IPS-18c (cell line): ENCODE data around the gene PLPP6.

ENCODE experiments used
- H3K4me3 ChIP-seq: 2 replicates; pipeline ENCODE4 v1.7.0; 2013; ENCODE audit warnings: low read depth, mild to moderate bottlenecking, low read length, moderate library complexity; ENCODE audit not compliant: insufficient read depth
- H3K9me3 ChIP-seq: one replicate; pipeline ENCODE4 v1.6.1; 2013; ENCODE audit warnings: mild to moderate bottlenecking, low read length, moderate library complexity; ENCODE audit not compliant: control insufficient read depth, insufficient read depth

The PLPP6 gene

DNA sequence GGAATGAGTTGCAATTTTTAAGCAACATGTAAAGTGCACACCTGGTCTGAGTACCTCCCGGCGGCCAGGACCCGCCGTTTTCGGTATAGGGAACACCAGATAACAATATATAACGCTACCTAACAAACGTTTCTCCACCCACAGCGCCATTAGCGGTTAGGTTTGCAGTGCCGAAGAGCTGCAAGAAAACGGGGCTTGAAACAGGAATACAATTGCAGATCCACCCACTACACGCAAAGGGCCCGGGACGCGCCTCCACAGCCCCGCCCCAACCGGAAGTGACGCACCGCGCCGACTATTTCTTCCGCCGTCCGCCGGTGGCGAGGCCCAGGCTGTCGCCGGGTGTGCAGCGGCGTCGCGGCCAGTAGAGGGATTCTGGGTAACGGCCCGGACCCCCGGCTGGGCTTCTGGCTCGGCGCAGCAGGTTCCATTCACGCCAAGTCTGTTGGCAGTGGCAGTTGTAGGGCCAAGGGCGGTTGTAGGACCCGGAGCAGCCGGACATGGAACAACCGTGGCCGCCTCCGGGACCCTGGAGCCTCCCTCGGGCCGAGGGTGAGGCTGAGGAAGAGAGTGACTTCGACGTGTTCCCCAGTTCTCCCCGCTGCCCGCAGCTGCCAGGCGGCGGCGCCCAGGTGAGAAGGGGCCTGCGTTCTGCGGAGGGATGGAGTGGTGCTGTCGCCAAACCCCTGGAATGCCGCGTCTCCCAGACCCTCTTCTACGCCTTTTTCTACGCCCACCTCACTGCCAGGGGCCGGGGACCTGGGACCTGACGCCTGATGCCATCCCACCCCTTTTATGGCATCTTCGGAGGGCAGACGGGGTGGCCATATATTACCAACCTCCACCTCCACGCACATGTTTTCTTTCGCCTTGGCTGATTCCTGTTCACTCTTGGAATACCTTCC lies 17.4 kb downstream of the PLPP6 start, which contains the start of gene CDC37L1:
Gene CDC37L1 (plus strand): TSS at position 302 of the 905 bp plus-strand sequence. CDS start 199 bp downstream, at position 501.
- Histone ChIP-seq H3K9me3 (no peaks in the 10 kb centered on the region), H3K4me3 (peak within 1 kb of the TSS; percentile 96)

DNA sequence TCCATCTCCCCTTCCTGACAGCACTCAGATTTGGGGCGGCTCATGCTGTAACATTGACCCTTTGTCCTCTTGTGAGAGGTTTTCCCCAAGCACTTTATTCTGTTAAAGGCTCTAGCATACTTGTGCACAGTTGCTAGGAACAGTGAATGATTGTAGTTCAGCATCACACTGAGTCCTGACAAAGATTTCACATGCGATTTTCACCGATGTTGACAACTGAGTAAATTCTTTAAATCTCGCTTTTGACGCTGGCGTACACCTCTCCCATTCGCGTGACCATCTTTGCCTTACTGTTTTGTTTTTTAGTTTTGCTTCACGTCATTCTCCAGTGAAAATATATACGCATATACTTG lies 18.1 kb downstream of the PLPP6 start:
- no peaks in the 10 kb centered on the region for H3K9me3 ChIP-seq
- H3K4me3 ChIP-seq: peak overlapping the region; percentile 96

DNA sequence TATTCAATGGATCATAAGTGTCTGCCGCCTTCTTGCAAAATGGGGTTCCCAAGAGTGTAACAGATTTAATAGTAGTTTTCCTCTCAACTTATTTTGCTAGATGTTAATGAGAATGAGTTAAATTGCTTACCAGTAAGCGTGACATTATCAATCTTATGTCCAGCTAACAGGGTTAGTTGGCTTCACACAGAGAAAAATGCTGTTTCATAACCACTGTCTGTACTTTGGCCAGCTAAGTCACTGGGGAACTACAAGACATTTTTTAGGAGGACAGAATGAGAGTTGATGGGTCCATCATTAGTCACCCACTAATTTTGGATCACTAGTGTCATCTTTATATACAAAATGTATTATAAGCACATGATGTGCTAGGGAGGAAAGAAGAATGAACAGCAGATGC lies 18.7 kb downstream of the PLPP6 start:
- Histone ChIP-seq H3K4me3 (peak overlapping the region; percentile 96; the same call in 1 of the 2 replicates), H3K9me3 (no peaks in the 10 kb centered on the region)

DNA sequence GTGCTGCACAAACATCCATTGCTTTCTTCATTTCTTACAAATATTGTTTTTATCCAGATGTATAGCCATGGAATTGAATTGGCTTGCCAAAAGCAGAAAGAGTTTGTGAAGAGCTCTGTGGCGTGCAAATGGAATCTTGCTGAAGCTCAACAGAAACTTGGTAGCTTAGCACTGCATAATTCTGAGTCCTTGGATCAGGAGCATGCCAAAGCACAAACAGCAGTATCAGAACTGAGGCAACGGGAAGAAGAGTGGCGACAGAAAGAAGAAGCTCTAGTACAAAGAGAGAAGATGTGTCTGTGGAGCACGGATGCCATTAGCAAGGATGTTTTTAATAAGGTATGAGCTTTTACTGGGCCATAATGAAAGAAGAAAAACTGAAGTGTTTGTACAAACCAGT lies 22.7 kb downstream of the PLPP6 start:
- Histone ChIP-seq H3K4me3 (no peak overlapping the region), H3K9me3 (no peaks in the 10 kb centered on the region)

DNA sequence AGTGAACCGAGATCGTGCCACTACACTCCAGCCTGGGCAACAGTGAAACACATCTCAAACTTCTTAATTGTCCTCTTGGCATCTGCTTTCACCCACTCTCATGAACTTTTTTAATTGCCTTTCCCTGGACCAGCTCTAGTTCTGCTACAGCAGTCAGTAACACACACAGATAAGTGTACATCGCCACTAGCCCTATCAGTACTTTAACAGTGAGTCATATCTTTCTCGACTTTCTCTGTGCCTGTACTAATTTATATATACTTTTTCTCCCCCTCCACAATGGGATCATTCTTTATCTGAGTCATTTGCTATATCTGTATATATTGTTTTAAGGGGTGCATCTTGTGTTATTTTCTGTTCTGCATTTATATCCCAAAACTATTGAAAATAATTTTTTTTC lies 24.0 kb downstream of the PLPP6 start:
- Histone ChIP-seq H3K9me3 (no peaks in the 10 kb centered on the region), H3K4me3 (no peak overlapping the region)

DNA sequence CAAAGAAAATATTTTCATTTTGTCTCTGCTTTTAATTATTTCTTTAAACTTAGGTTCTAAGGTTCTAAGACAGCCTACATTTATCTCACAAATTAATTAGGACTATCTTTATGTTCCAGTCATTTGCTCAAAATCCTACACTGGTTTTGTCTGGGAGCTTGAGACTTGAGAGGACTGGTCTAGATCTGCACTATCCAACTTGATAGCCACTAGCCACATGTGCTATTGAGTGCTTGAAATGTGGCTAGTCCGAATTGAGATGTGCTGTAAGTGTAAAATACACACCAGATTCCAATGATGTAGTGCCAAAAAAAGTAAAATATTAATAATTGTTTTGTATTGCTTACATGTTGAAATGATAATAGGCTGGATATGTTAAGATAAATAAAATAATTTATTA lies 24.5 kb downstream of the PLPP6 start:
- Histone ChIP-seq H3K4me3 (no peak overlapping the region), H3K9me3 (no peaks in the 10 kb centered on the region)

DNA sequence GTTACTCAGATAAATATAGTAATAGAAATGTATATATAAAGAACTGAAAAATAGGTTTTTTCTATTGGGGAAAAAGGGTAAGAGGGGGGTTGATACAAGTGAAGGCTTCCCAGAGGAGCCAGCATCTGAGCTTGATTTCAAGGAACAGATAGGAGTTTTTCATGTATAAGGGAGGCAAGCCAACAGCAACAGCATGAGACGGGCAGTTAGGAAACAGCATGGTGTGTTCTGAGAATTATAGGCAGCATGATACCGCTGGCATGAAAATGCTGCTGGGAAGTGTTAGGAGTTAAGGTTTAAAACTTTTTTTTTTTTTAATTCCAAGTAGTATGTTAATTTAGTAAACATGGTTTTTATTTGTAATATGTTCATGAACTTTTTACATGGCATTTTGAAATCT lies 26.9 kb downstream of the PLPP6 start:
- no peaks in the 10 kb centered on the region for H3K9me3 ChIP-seq
- no peak overlapping the region for H3K4me3 ChIP-seq

DNA sequence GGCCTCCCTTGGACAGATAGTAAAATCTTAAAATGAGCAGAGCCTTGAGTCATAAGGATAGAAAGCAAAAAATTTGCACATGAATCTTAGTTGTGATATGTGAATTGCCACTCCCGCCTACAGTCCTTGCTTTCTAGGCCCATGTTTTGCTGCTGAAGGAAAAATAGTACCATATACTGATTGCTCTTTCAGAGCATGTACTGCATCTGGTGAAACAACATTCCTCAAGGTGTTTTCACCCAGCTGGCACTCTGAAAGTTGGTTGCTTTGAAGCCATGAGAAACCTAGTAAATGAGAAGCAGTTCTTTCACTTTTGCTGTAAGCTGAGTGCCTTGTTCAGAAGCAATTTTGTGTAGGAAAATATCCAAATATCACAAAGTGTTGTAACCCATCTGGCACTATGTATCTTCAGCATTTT lies 27.6 kb downstream of the PLPP6 start:
- Histone ChIP-seq H3K4me3 (no peak overlapping the region), H3K9me3 (no peaks in the 10 kb centered on the region)

DNA sequence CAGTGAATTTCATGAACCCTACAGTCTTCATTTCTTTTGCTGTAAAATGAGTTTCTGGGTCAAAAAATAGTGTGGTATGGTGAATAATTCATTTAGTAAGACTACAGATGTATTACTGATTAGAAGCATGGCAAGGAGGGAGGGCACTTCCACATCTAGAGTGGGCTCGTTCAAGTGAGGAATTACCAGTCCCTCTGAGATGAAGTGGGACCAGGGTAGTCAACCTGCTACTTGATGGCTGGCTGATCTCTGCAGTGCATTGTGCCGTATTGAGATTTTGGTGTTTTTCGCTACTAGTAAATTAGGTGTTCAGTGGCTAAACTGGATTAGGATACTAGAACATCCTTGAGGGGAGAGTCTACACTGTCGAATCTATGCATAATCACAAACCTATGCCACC lies 28.1 kb downstream of the PLPP6 start:
- Histone ChIP-seq H3K4me3 (no peak overlapping the region), H3K9me3 (no peaks in the 10 kb centered on the region)

DNA sequence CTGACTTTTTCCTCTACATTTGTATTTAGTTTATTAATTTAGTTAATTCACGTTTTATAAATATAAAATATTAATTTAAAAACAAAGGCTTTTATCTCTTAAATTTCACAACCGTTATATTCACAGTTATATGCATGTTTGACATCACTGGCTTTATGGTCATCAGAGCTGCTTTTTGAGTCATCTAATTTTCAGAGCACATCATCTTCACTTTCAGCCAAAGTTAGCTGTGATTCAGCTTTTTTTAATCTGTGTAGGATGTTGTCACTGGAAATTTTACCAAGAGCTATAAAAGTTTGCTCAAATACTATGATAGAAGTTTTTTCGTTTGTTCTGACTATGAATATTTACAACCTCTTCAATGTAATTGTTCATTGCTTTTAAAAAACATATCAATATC lies 29.7 kb downstream of the PLPP6 start:
- Histone ChIP-seq H3K4me3 (no peak overlapping the region), H3K9me3 (no peaks in the 10 kb centered on the region)

DNA sequence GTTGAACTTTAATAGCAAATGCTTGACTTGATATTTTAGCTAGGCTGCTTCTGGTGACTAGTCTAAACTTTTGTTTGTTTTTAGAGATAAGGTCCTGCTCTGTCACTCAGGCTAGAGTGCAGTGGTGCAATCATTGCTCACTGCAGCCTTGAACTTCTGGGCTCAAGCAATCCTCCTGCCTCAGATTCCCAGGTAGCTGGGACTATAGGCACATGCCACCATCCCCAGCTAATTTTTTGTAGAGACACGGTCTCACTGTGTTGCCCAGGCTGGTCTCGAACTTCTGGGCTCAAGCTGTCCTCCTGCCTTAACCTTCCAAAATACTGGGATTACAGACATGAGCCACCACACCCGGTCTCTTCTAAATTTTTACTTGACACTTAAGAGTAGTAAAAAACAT lies 38.0 kb downstream of the PLPP6 start:
- Histone ChIP-seq H3K4me3 (no peak overlapping the region), H3K9me3 (no peaks in the 10 kb centered on the region)

DNA sequence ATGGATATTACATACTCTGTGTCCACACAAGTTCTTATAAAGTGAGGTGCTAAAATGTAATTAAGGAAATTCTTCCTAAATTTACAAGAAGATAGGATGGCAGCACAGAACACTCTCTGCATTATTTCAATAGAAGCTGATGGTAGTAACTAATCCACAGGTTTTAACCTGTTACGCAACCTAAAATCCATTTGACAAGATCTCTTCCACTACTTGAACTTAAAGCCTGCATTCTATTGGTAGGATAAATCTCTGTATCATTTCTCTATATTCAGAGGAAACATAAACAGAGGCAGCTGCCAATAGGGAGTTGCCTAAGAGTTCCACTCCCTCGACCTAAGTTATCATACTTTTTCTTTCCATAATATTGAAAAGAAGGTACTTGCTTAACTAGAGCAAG lies 38.8 kb downstream of the PLPP6 start:
- H3K4me3 ChIP-seq: no peak overlapping the region
- no peaks in the 10 kb centered on the region for H3K9me3 ChIP-seq

DNA sequence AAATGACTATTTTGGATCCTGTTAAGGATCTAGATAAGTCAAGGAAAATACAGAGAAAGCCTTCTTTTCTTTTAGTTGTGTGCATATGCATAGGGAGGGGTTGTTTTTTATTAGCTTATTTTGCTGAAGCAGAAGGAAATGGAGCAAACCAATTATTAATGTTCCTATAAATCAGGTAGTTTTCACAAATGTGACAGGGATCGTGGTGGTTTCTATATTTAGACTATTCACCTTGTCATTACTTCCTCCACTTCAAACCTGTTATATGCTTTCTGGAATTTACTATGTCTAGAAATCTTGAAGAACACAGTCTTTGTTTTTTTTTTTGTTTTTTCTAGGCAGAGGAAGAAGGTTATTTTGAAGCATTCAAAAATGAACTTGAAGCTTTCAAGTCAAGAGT lies 39.4 kb downstream of the PLPP6 start:
- Histone ChIP-seq H3K9me3 (no peaks in the 10 kb centered on the region), H3K4me3 (no peak overlapping the region)

DNA sequence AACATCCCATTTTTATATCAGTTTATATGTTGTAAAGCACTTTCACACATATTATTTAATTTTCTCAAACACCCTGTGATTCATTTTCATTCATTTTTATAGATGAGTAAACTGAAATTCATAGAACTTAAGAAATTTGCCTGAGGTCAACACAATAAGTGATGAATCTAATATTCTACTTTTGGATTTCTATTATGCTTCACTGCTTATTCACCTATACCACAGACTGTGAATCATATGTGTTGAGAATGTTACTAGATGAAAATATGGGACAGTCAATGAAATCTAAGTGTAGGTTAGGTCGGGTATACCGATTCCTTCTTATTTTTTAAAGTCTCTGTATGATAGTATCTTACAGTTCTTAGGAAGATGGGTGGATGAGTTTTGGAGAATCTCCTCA lies 42.0 kb downstream of the PLPP6 start:
- Histone ChIP-seq H3K4me3 (no peak overlapping the region), H3K9me3 (no peaks in the 10 kb centered on the region)

DNA sequence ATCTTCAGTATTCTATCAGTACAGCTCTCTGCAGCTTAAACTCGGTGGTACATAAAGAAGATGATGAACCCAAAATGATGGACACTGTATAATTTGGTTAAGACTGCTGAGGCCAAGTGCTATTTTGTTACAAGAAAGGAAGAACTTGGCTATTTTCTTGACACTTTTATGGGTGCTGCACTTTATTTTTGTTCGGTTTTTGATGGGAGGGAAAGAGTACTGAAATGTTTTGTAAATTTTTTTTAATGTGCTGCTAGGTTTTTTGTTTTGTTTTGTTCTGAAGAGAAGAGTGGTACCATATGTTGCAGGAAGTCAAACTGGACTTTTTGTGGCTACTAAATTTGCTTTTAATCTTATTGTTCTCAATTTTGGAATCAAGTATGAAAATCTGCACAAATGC lies 43.9 kb downstream of the PLPP6 start:
- H3K9me3 ChIP-seq: no peaks in the 10 kb centered on the region
- no peak overlapping the region for H3K4me3 ChIP-seq

DNA sequence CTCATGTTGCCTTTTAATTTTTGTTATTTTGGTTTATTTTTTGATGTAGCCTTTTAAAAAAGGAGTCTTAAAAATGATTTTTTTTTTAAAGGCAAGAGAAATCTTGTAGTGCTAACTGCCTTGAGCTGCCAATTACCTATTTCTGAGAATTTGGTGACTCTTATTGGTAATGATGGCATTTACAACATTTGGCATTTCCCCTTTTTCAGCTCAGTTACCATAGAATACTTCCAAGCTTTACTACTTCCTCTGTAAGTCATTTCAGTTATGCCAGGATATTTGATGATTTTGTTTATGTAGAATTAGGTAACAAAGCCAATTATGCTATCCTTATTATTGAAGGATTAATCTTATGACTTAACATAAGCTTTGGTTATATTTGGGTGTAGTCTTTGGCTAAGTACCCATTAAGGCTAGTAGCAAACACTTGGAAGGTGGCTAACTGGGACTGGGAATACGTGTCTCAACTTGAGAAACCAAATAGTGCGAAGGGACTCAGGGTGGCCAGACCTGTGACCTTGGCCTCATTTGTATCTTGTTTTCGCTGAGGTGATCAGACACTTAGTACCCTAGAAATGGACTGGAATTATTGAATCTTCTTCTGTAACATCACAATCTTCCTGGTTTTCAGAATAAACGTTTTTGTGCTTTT lies 45.0 kb downstream of the PLPP6 start:
- H3K9me3 ChIP-seq: no peaks in the 10 kb centered on the region
- no peak overlapping the region for H3K4me3 ChIP-seq

DNA sequence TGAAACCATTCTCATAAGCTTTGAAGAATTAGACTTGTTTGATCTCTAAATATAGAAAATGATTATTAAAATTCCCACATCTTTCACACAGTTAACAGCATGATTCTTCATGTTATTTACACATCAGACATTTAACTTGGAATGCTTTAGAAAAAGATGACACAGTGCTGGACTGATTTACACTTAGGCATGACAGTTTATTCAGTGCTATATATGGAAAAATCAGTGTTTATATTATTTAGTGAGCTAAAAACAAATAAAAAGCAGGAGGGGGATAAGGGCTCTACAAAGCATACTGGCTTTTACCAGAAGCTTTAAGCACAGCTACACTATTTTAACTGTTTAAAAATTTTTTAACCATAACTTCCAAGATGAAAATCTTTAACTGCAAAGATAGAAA lies 47.3 kb downstream of the PLPP6 start:
- H3K9me3 ChIP-seq: no peaks in the 10 kb centered on the region

DNA sequence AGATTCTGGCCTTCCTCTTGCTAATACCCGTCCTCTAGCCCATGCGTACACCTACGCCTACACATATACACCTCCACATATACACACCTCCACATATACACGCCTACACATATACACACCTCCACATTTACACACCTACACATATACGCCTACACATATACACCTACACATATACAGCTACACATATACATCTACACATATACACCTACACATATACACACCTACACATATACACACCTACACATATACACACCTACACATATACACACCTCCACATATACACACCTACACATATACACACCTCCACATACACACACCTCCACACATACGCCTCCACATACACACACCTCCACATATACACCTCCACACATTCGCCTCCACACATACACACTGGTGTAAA lies 51.8 kb downstream of the PLPP6 start:
- no peaks in the 10 kb centered on the region for H3K9me3 ChIP-seq

More for the DNA sequence above, 47.3 kb downstream of the PLPP6 start:
- H3K4me3 ChIP-seq: no peak overlapping the region

More for the DNA sequence above, 51.8 kb downstream of the PLPP6 start:
- H3K4me3 ChIP-seq: no peak overlapping the region
